NCI-H510A (cell line): ENCODE results near the gene CHIT1.
"Not testable (repeated sequence)": the region's sequence is repeated elsewhere in the genome, so short reads cannot be mapped to it uniquely, and the experiment has no call there.

Experiments used
- DNase-seq: peaks from one replicate; lab custom pipeline; 2025; lab: John Stamatoyannopoulos, UW

Gene CHIT1

DNA sequence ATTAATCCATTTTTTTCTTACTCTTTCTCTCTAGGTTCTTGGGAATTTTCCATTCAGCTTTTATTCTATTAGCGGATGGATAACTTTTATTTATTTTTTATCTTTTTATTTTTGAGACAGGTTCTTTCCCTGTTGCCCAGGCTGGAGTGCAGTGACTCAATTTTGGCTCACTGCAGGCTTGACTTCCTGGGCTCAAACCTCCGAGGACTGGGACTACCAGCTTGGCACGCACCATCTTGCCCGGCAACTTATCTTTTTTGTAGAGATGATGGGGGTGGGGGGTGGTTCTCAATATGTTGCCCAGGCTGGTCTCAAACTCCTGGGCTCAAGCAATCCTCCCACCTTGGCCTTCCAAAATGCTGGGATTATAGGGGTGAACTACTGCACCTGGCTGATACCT lies 36.1 kb upstream of the CHIT1 start:
- no peak for DNase-seq

GRCh38 chr1:203264052-203264501 lies 34.6 kb upstream of the CHIT1 start:
- DNase-seq, result no peak

GRCh38 chr1:203263496-203263895 lies 34.0 kb upstream of the CHIT1 start:
- DNase-seq, result no peak

GRCh38 chr1:203256636-203257035 lies 27.2 kb upstream of the CHIT1 start:
- DNase-seq, result not testable (repeated sequence)

GRCh38 chr1:203254782-203255181 lies 25.3 kb upstream of the CHIT1 start:
- DNase-seq, result not testable (repeated sequence)

DNA sequence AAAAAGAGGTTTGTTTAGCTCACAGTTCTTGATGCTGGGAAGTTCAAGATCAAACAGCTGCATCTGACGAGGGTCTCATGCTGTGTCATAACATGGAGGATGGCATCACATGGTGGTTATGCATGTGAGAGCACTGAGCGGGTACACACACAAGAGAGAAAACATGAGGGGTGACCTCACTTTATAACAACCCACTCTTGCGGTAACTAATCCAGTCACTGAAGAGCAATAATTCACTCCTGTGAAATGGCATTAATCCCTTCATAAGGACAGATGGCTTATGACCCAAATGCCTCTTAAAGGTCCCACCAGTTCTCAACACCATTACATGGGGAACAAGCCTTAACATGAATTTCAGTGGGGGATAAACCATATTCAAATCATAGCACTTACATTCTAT lies 23.2 kb upstream of the CHIT1 start:
- DNase-seq, result no peak

DNA sequence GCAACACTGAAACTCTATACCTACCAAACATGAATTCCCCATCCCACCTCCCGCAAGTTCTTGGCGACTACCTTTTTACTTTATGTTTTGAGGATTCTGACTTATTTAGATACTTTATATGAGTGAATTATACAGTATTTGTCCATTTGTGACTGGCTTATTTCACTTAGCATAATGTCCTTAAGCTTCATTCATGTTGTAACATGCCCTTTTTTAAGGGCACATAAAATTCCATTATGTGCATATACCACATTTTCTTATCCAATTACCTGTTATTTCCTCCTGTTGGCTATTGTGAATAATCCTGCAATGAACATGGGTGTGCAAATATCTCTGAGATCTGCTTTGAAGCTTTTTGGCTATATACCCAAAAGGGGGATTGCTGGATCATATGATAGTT lies 22.0 kb upstream of the CHIT1 start:
- no peak for DNase-seq

GRCh38 chr1:203250911-203251310 lies 21.4 kb upstream of the CHIT1 start:
- no peak for DNase-seq

DNA sequence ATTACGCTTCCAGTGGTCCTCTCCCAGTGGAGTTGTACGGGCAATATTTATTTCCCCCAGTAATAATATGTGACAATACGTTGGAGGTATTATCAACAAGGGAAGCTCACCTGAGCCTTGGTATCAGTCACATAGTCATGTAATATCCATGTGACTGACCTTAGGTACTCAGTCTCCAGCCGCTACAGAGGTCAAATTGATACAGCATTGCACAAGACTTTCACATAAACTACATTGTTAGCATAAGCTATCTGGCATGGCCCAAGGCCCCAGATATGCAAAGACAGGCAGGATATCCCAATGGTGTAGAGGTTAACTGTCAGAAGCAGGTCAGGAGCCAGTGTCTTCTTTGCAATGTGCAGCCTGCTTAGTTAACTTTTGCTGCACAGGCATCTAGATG lies 15.3 kb upstream of the CHIT1 start:
- DNase-seq, result no peak

DNA sequence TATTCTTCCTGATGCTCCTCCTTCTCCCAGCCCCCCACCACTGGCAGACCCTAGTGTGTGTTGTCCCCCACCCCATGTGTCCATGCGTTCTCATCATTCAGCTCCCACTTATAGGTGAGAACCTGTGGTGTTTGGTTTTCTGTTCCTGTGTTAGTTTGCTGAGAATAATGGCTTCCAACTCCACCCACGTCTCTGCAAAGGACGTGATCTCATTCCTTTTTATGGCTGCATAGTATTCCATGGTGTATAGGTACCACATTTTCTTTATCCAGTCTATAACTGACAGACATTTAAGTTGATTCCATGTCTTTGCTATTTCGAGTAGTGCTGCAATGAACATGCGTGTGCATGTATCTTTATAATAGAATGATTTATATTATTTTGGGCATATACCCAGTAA lies 12.2 kb upstream of the CHIT1 start:
- not testable (repeated sequence) for DNase-seq

- DNase-seq, result no peak
Observed at GRCh38 chr1:203239526-203240305, 10.2 kb upstream of the CHIT1 start.

DNA sequence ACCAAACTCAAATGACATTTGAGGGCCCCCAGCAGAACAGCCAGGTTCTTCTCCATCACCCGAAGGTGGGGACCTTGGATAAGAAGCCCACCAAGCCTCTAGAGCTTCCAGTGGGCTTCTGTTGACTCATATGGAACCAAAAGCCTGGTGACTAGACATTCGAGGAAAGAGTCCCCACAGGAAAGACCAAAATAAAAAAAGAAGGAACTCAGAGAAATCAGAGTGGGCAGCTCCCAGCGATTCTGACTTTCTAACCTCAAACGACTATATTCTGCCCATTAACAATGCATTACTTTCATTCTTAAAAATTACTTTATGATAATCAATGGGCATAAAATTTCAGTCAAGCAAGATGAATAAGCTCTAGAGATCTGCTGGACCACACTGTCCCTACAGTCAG lies 9.6 kb upstream of the CHIT1 start:
- no peak for DNase-seq

DNA sequence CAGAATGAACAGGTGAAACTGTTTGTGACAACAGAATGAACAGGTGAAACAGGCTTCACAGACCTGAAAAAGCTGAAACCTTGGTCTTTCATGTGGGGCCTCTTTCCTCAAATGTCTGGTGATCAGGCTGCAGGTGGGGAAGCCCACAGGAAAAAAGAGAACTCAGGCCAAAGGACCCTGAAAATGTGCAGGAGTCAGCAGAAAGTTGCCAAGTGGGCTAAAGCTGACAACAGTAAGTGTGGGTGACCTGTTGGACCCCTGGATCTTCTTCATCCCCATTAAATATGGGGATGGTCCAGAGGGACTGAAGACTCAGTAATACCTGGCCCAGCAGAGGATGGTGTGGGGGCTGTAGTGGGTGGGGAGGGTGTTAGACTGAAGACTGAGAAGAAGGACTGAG lies 9.1 kb upstream of the CHIT1 start:
- no peak for DNase-seq

DNA sequence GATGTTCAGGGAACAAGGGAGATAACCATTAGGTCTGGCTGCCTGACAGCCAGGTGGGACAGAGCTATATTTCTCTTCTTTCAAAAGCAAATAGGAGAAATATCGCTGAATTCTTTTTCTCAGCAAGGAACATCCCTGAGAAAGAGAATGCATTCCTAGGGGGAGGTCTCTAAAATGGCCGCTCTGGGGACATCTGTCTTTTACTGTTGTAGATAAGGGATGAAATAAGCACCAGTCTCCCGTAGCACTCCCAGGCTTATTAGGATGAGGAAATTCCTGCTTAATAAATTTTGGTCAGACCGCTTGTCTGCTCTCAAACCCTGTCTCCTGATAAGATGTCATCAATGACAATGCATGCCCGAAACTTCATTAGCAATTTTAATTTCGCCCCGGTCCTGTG lies 5.4 kb upstream of the CHIT1 start:
- not testable (repeated sequence) for DNase-seq

DNA sequence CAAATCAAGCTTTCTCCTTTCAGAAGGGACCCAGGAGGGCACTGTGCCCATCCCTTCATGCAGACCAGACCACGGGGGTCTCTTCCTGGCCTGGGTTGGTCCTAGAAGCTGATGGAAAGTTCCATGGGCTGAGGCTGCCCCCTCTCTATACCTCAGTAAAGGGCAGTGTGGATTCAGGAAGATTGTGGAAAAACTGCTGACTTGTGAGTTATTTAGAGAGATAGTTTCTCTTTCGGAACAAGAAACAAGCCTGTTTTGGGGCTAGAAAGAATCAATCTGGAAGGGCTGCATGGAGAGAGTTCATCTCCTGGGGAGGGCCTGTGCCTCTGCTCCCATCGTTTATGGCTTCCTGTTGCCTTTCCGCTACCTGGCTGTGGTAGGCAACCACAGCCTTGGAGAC lies 803 bp downstream of the CHIT1 start:
- no peak for DNase-seq

DNA sequence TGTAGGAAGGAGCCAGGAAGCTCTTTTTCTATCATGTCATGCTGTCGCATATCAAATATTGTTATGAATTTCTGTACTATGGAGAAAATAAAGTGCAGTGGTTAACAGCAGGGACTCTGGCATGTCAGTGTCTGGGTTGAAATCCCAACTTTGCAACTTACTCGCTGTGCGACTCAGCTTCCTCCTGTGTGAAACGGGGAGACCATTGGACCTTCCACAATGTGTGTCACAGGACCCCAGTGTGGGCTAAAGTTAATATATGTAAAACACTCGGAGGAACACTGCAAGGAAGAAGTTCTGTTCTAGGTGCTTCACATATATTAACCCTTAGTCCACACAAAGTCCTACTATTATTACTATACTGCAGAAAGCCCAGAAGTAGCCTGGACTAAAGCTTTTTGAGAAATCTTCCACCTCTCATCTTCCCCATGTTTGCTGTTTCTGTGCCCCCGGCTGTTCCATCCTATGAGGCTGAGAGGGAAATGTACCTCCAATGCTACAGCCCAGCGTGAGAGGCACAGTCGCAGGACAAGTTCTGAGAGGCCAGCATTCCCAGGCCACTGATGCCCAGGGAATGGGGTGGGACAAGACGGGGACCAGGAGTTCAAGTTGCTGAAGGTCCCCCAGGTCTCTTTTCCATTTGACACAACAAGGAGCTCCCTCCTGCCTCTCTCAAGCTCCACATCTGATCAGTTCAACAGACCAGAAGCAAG lies 1.9 kb downstream of the CHIT1 start:
- no peak for DNase-seq

GRCh38 chr1:203225071-203225470 lies 4.4 kb downstream of the CHIT1 start:
- DNase-seq, result no peak

- DNase-seq, result no peak
Observed at GRCh38 chr1:203223012-203223775, 6.3 kb downstream of the CHIT1 start.

DNA sequence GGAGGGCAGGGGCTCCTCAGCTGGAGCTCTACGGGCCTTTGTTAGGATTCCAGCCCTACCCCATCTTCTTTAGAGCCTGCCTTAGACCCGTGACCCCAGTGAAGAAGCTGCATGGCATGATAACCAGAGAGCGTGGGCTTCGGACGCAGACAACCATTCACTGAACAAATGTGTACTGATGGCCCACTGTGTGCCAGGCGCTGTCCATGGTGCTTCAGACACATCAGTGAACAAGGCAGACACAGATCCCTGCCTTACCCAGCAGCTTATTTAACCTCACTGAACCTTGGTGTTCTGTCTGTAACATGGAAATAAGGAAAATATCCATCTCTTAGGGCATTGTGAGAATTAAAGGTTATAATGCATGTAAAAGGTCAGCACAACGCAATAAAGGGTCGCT lies 9.5 kb downstream of the CHIT1 start:
- DNase-seq, result no peak

DNA sequence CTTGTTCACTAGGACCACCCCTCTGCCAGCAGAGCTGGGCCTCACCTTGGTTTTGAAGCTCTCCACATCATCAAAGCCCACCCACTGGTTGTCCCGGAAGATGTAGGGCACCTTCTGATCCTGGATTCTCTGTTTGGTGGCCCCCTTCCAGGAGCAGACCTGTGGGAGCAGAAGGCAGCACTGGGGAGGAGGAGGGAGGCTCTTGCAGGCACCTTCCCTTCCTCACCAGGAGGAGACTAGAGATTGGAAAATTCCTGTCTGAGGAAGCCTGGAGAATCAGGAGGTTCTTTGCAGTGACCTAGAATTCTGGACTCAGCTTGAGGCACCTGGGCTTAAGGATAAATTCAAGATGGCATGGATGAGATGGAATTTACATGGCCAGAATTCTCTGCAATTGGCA lies 10.3 kb downstream of the CHIT1 start:
- no peak for DNase-seq

DNA sequence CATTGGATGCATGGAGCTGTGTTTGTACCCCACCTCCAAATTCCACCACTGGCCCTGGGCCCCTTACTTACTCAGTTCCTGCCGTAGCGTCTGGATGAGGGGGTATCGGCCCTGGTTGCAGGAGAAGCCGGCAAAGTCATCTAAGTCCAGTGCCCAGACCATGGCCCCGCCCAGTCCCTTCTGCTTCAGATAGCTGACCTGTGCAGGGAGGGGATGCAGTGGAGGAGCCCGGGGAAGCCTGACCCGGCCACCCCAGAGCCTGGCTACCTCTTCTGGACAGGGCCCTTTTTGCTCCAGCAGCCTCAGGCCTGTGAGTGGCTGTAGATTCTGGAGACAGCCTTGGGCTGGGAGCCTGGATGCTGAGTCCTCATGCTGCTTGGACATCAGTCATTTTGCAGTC lies 11.8 kb downstream of the CHIT1 start:
- DNase-seq, result no peak

DNA sequence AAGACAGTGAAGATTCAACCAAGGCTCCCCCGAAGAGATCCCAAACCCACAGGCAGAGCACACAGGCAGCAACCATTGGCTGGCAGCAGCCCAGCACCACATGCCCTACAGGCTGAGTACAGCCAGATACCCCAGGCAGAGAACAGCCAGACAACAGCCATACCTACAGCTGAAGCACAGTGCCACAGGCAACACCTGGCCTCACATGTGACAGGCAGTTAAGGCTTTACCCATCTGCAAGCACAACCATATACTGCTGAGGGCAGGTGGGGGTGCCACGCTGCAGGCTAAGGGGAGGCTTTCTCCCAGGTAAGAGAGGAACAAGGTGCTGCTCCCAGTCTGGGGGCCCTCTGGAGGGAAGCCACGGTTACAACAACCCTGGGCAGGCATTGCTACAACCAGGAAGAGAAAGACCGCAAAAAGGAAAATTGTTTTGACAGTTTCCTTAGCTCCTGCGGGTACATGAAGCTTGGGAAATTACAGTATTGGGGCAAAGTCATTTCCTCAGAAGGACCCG lies 12.3 kb downstream of the CHIT1 start:
- no peak for DNase-seq
